GM12875 (cell line): ENCODE data around the gene PCDH15.

Experiments used
- H3K4me3 ChIP-seq: one replicate; pipeline ENCODE4 v1.5.1; 2011; ENCODE audit warnings: low read depth, low read length, control low read depth
- TF ChIP-seq, protein P1 (sequence below): IDR thresholded peaks from 2 replicates; pipeline ENCODE4 v1.5.1; 2011; ENCODE audit warnings: low read depth, mild to moderate bottlenecking, control low read depth, inconsistent platforms, low read length, moderate library complexity, borderline replicate concordance; ENCODE audit not compliant: insufficient read depth

The PCDH15 gene

DNA sequence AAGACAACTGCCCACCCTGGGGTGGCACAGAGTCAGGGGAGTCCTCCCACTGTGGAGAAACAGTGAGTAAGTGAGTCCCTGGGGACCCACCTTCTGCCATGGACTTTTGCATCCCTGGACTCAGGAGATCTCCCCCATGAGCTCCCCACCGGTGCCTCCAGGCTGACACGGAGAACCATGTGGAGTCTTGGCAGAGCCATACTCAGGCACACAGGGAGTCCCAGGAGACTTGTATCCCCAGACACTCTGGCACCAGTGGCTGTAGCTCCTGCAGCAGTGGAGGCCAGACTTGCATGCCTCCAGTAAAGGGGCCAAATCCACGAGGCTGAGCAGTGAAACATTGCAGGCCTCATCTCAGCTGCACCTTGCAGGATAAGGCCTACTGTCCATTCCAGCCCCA is 791.4 kb downstream of the PCDH15 start:
- no peak overlapping the region for H3K4me3 ChIP-seq
- TF ChIP-seq, protein P1, sequence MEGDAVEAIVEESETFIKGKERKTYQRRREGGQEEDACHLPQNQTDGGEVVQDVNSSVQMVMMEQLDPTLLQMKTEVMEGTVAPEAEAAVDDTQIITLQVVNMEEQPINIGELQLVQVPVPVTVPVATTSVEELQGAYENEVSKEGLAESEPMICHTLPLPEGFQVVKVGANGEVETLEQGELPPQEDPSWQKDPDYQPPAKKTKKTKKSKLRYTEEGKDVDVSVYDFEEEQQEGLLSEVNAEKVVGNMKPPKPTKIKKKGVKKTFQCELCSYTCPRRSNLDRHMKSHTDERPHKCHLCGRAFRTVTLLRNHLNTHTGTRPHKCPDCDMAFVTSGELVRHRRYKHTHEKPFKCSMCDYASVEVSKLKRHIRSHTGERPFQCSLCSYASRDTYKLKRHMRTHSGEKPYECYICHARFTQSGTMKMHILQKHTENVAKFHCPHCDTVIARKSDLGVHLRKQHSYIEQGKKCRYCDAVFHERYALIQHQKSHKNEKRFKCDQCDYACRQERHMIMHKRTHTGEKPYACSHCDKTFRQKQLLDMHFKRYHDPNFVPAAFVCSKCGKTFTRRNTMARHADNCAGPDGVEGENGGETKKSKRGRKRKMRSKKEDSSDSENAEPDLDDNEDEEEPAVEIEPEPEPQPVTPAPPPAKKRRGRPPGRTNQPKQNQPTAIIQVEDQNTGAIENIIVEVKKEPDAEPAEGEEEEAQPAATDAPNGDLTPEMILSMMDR, result no peak

DNA sequence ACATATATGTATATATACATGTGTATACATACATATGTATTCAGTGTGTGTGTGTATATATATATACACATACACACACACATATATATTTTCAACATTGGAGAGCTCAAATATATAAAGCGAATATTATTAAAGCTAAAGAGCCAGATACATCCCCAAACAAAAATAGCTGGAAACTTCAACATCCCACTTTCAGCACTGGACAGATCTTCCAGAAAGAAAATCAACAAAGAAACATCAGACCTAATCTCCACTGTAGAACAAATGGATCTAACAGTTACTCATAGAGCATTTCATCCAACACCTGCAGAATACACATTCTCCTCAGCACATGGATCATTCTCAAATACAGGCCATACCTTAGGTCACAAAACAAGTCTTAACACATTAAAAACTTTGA is 799.0 kb downstream of the PCDH15 start:
- TF ChIP-seq, protein P1, result no peak
- no peak overlapping the region for H3K4me3 ChIP-seq

DNA sequence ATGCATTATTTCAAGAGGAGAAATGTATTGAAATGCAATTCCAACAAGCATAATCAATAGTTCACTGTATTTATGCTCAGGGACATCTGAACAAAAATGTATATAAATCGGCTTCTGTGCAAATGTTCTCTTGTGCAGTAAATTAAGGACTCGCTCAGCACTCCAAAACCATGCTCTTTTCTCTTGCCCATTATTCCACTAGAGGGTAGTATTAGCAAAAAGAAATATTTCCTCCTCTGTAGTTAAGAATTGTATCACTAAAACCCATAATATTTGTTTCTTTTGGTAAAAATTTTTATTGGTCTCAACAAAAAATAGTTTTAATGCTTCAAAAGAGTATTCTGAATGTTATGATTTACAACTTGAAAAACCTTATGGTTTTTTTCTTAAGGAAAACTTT is 803.1 kb downstream of the PCDH15 start:
- no peak overlapping the region for H3K4me3 ChIP-seq
- TF ChIP-seq, protein P1, result no peak

- no peak overlapping the region for H3K4me3 ChIP-seq
- TF ChIP-seq, protein P1, result no peak
Measured at GRCh38 chr10:53990799-53991238, 810.2 kb downstream of the PCDH15 start.

- TF ChIP-seq, protein P1, result no peak
- H3K4me3 ChIP-seq, result no peak overlapping the region
Measured at GRCh38 chr10:53983431-53983830, 817.6 kb downstream of the PCDH15 start.

GRCh38 chr10:53980210-53980609 is 820.8 kb downstream of the PCDH15 start:
- TF ChIP-seq, protein P1, result no peak
- H3K4me3 ChIP-seq, result no peak overlapping the region

GRCh38 chr10:53978301-53978700 is 822.7 kb downstream of the PCDH15 start:
- TF ChIP-seq, protein P1, result no peak
- no peak overlapping the region for H3K4me3 ChIP-seq
